Measurements from ENCODE around the gene THSD4. TPM values are rescaled to one million over a fixed set of nuclear protein-coding genes. Genes with fewer than 3 reads are reported as not detected.

THSD4 gene
- total and polyA plus RNA-seq, 2 of the 8 experiments (the other 6 are each of a cell fraction or from before 2014, with no cell fraction given), result 2.5 to 6.2 TPM

DNA sequence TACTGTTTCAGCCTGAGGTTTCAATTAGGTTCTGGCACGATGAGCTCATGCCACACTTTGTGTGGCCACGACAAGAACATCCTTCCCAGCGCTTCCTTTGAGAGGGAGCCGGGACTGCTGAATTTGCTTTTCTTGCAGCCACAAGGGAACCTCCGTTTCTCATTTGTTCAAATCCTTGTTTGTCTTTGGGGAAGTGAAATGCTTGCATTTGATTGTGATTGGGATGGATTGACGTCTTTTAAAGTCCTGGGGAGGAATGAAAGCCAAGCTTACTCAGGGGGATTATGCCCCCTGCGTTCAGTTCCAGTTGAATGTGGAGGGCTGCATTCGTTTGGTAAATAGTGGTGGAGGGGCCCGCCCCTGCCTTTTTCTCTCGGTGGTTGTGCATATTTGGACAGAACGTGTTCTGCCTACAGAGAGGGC is 277.6 kb downstream of the THSD4 start (continued):
- TF ChIP-seq, protein P1, sequence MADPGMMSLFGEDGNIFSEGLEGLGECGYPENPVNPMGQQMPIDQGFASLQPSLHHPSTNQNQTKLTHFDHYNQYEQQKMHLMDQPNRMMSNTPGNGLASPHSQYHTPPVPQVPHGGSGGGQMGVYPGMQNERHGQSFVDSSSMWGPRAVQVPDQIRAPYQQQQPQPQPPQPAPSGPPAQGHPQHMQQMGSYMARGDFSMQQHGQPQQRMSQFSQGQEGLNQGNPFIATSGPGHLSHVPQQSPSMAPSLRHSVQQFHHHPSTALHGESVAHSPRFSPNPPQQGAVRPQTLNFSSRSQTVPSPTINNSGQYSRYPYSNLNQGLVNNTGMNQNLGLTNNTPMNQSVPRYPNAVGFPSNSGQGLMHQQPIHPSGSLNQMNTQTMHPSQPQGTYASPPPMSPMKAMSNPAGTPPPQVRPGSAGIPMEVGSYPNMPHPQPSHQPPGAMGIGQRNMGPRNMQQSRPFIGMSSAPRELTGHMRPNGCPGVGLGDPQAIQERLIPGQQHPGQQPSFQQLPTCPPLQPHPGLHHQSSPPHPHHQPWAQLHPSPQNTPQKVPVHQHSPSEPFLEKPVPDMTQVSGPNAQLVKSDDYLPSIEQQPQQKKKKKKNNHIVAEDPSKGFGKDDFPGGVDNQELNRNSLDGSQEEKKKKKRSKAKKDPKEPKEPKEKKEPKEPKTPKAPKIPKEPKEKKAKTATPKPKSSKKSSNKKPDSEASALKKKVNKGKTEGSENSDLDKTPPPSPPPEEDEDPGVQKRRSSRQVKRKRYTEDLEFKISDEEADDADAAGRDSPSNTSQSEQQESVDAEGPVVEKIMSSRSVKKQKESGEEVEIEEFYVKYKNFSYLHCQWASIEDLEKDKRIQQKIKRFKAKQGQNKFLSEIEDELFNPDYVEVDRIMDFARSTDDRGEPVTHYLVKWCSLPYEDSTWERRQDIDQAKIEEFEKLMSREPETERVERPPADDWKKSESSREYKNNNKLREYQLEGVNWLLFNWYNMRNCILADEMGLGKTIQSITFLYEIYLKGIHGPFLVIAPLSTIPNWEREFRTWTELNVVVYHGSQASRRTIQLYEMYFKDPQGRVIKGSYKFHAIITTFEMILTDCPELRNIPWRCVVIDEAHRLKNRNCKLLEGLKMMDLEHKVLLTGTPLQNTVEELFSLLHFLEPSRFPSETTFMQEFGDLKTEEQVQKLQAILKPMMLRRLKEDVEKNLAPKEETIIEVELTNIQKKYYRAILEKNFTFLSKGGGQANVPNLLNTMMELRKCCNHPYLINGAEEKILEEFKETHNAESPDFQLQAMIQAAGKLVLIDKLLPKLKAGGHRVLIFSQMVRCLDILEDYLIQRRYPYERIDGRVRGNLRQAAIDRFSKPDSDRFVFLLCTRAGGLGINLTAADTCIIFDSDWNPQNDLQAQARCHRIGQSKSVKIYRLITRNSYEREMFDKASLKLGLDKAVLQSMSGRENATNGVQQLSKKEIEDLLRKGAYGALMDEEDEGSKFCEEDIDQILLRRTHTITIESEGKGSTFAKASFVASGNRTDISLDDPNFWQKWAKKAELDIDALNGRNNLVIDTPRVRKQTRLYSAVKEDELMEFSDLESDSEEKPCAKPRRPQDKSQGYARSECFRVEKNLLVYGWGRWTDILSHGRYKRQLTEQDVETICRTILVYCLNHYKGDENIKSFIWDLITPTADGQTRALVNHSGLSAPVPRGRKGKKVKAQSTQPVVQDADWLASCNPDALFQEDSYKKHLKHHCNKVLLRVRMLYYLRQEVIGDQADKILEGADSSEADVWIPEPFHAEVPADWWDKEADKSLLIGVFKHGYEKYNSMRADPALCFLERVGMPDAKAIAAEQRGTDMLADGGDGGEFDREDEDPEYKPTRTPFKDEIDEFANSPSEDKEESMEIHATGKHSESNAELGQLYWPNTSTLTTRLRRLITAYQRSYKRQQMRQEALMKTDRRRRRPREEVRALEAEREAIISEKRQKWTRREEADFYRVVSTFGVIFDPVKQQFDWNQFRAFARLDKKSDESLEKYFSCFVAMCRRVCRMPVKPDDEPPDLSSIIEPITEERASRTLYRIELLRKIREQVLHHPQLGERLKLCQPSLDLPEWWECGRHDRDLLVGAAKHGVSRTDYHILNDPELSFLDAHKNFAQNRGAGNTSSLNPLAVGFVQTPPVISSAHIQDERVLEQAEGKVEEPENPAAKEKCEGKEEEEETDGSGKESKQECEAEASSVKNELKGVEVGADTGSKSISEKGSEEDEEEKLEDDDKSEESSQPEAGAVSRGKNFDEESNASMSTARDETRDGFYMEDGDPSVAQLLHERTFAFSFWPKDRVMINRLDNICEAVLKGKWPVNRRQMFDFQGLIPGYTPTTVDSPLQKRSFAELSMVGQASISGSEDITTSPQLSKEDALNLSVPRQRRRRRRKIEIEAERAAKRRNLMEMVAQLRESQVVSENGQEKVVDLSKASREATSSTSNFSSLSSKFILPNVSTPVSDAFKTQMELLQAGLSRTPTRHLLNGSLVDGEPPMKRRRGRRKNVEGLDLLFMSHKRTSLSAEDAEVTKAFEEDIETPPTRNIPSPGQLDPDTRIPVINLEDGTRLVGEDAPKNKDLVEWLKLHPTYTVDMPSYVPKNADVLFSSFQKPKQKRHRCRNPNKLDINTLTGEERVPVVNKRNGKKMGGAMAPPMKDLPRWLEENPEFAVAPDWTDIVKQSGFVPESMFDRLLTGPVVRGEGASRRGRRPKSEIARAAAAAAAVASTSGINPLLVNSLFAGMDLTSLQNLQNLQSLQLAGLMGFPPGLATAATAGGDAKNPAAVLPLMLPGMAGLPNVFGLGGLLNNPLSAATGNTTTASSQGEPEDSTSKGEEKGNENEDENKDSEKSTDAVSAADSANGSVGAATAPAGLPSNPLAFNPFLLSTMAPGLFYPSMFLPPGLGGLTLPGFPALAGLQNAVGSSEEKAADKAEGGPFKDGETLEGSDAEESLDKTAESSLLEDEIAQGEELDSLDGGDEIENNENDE (IDR thresholded peaks at IDR 0.05; ENCODE audit: insufficient replicate concordance, low read length), result no peak
- TF ChIP-seq TBP (IDR thresholded peaks at IDR 0.05; ENCODE audit: low read depth, low read length) (no peak), TAF1 (IDR thresholded peaks at IDR 0.05; ENCODE audit: low read depth, low read length) (no peak), RBBP5 (IDR thresholded peaks at IDR 0.05; ENCODE audit: borderline replicate concordance, low read depth, low read length) (no peak)

Data from H1 (cell line).